IPS-NIHi7 (cell line): Measurements from ENCODE around the gene APOO.

Experiments
- DNase-seq: peaks from one replicate; pipeline ENCODE4 v3.0.0; 2012; ENCODE audit warnings: mixed read lengths; ENCODE audit errors: extremely low spot score

The APOO gene

DNA sequence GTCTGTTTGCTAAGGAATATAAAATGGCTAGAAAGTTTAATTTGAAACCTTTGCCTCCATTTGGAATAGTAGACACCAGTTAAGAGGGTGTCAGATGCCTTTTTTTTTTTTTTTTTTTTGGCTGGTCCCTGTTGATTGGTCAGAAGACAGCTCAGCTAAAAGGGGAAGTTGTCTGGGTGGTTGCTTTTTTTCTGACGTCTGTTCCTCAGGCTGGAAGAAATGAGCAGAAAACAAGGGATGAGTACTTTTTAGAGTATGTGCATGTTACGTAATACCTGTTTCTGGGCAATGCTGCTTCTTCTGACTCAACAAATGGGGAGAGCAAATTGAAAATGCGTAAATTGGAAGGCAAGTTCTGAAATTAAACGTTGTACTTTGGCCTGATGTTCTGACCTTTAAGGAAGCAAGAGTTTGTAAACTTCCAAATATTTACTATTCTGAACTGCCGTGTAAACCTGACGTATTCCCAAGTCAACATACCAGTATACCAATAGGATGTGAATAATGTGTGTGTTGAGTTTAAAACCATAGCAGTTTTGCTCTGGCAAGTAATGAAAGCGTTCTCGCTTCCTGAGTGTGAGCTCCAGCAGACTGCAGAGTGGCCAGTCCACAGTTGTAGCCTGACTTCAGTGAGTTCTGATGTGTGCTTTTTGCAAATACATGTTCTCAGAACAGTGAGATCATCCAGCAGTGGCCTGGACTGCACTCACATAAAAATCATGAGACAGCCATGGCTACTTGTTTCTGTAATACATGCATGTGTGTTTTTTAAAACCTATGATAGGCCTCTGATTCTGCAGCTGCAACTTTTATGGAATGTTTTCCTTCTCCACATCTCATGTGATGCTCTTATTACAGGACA, 123.0 kb downstream of the APOO start:
- DNase-seq, result no peak

GRCh38 chrX:23783589-23784469, 123.9 kb downstream of the APOO start:
- DNase-seq, result no peak
